Kidney epithelial cell (primary cell): ENCODE measurements around the gene PHF21B. TPM values are rescaled to one million over a fixed set of nuclear protein-coding genes. Genes with fewer than 3 reads are reported as not detected.

Experiments used
- DNase-seq: peaks from one replicate; pipeline ENCODE4 v3.0.0-alpha.2; 2010; ENCODE audit warnings: low read depth
- H3K27me3 ChIP-seq: 2 replicates; pipeline ENCODE4 v1.6.0; 2011; ENCODE audit warnings: low read length; ENCODE audit not compliant: control insufficient read depth, insufficient read depth
- H3K36me3 ChIP-seq: 2 replicates; pipeline ENCODE4 v1.5.1; 2011; ENCODE audit warnings: low read length; ENCODE audit not compliant: control insufficient read depth, insufficient read depth
- H3K4me3 ChIP-seq: 2 replicates; pipeline ENCODE4 v1.5.1; 2011; ENCODE audit warnings: low read depth, mild to moderate bottlenecking, control low read depth, low read length
- total RNA-seq: library from RNA; depleted of rRNA; stranded (reverse); fragments of >200 nt; gene quantifications from 2 replicates; pipeline ENCODE4 v1.2.3, GENCODE V29; 2015
- TF ChIP-seq, protein P1 (sequence below): IDR thresholded peaks from 2 replicates; pipeline ENCODE4 v1.5.1; 2011; ENCODE audit warnings: mild to moderate bottlenecking, moderate library complexity, low read length, control low read depth, inconsistent platforms; ENCODE audit not compliant: insufficient read depth, poor library complexity, severe bottlenecking

PHF21B gene
- total RNA-seq, 1 donor from 2014 or later, result 1.5 TPM

DNA sequence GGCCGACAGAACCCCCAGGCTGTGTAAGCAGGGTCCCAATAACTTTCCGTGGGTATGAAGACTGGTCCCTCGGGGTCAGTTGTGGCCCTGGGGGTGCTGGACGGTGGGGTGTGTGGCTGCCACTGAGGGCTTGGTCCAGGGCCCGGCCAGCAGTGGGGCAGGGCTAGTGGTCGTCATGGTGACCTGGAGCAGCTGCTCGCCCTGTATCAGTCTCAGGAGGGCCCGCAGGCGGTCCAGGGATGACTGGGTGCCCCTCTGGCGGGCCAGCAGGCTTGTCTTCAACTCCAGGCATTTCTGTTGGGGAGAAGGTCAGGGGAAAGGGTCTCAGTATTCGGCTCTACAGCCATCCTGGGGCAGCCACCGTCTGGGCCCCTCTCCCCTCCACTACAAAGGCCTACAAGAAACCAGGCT is 126.8 kb downstream of the PHF21B start:
- DNase-seq, result no peak
- H3K36me3 ChIP-seq, result no peaks in the 10 kb centered on the region
- TF ChIP-seq, protein P1, sequence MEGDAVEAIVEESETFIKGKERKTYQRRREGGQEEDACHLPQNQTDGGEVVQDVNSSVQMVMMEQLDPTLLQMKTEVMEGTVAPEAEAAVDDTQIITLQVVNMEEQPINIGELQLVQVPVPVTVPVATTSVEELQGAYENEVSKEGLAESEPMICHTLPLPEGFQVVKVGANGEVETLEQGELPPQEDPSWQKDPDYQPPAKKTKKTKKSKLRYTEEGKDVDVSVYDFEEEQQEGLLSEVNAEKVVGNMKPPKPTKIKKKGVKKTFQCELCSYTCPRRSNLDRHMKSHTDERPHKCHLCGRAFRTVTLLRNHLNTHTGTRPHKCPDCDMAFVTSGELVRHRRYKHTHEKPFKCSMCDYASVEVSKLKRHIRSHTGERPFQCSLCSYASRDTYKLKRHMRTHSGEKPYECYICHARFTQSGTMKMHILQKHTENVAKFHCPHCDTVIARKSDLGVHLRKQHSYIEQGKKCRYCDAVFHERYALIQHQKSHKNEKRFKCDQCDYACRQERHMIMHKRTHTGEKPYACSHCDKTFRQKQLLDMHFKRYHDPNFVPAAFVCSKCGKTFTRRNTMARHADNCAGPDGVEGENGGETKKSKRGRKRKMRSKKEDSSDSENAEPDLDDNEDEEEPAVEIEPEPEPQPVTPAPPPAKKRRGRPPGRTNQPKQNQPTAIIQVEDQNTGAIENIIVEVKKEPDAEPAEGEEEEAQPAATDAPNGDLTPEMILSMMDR, result no peak

DNA sequence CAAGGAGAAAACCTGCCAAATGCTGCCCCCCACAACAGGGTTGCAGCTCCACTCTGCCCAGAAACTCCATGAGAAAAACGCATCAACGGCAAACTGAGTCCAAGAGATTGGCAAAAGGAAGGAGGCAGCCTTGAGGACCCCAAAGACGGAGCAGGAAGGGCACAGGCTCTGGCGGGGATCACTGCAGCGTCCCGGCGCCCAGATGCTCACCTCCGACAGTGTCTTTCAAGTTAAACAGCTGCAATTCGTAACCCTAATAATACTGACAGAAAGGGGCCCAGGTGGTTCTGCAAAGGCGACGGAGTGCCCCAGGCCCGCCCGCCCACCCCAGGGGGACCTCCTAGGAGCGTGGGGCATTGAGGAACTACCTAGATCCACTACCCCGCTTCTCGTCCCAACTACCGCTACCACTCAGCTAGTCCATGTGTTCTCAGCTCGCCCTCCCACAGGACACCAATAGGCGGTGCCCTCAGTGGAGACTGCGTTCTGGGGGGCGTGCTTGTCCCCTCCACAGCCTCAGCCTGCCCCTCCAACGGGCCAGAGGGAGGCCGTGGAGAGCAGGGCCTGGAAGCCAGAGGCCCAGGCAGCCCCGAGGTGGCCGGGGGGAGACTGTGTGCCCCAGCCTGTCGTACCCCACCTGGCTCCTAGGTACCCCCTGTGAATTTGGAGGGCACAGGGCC is 127.4 kb downstream of the PHF21B start:
- Histone ChIP-seq H3K4me3 (no peak overlapping the region), H3K27me3 (no peaks in the 10 kb centered on the region), H3K36me3 (no peaks in the 10 kb centered on the region)
- TF ChIP-seq, protein P1, result no peak
- DNase-seq, result no peak

More for the DNA sequence above, 126.8 kb downstream of the PHF21B start:
- Histone ChIP-seq H3K27me3 (no peaks in the 10 kb centered on the region), H3K4me3 (no peak overlapping the region)

DNA sequence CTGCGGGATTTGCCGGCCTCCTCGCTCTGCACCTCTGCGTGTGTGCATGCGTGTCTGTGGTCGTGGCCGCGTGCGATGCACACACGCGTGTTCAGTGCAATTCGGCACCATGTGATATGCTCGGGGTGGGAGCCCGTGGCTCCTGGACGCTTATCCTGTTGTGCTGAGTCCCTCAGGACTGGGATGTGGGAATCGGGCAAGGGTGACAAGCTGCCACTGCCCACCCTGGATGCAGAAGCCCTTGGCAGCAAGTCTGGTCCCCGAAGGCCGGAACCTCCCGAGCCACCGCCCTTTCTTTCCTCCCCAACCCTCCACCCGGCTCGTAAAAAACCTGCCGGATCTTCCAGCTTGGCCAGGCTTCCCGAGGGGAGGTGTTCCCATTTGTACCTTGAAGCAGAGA is 128.2 kb downstream of the PHF21B start:
- Histone ChIP-seq H3K27me3 (no peaks in the 10 kb centered on the region), H3K36me3 (no peaks in the 10 kb centered on the region), H3K4me3 (no peak overlapping the region)
- TF ChIP-seq, protein P1, result no peak
- no peak for DNase-seq

DNA sequence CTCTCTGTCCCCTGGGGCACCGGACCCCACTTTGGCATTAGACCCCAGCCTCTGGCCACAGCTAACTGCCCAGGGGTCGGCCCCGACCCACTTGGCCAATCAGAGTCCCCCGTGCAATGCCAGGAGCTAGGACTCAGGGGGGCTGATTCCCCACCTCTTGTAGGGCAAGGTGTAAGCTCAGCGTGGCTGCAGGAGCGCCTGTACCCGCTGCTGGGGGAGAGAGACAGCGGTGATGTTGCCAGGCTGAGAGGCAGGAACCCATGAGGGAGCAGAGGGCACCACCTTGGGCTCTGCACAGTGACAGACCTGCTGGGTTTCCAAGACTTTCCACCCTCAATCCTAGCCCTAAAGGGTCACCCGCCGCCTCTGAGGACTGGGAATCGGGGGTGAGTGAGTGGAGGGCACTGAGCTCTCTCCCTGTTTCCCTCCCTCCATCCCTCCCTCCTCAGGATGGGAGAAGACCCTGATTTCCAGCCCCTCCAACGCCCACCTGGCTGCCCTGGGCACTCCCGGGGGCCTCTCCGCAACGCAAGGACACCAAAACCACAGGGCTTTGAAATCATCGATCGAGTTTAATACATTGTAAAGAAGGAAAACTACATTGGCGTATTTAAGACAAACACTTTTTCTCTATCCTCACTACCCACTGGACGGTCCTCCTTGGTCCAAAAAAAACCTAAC is 129.1 kb downstream of the PHF21B start:
- Histone ChIP-seq H3K36me3 (no peaks in the 10 kb centered on the region), H3K4me3 (no peak overlapping the region), H3K27me3 (no peaks in the 10 kb centered on the region)
- TF ChIP-seq, protein P1, result no peak
- no peak for DNase-seq

DNA sequence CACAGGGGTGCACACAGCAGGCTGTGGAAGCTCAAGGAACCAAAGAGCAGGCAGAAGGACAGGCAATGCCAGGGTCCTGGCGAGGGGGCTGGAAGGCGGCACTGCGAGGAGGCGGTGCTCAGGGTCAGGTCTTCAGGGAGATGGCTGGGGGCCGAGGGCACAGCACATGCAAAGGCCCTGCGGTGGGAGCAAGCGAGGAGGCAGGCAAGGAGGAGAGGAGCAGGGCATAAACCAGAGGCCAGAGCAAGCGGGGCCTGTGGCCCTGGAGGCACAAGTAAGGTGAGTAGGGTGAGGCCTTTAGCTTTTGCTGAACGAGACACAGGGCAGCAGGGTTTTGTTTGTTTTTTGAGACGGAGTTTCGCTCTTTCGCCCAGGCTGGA is 130.5 kb downstream of the PHF21B start:
- no peak for DNase-seq
- Histone ChIP-seq H3K36me3 (no peaks in the 10 kb centered on the region), H3K27me3 (no peaks in the 10 kb centered on the region), H3K4me3 (no peak overlapping the region)
- TF ChIP-seq, protein P1, result no peak
